HEK293 (cell line): ENCODE results near the gene HIBCH.

Experiments
- CTCF ChIA-PET: fragments of 350-600 bp; formaldehyde crosslinking; extraction: SDS; loops from one replicate; lab custom pipeline; 2021; ENCODE audit warnings: antibody characterized with exemption; lab: Yijun Ruan, JAX
- POLR2A ChIA-PET: fragments of 300-600 bp; formaldehyde crosslinking; extraction: SDS; loops from one replicate; lab custom pipeline; 2020; ENCODE audit warnings: antibody characterized with exemption, inconsistent platforms; lab: Yijun Ruan, JAX
- H3K27ac ChIP-seq: fragments of 200-500 bp; sonication (Bioruptor generic); 2 replicates; pipeline ENCODE4 v1.5.1; 2014; ENCODE audit warnings: low read depth, low read length, control low read depth, inconsistent platforms; ENCODE audit errors: extremely low read depth
- H3K36me3 ChIP-seq, 2 experiments: fragments of 200-500 bp in 1 of 2; sonication (Bioruptor generic) in 1 of 2; 1 replicate in 1 of 2; 2 replicates in 1 of 2; pipeline ENCODE4 v1.5.1; 2014 to 2017; ENCODE audit warnings: inconsistent platforms in 2 of 2, low read length in 2 of 2; ENCODE audit not compliant: control insufficient read depth in 2 of 2, insufficient read depth in 1 of 2
- H3K4me1 ChIP-seq: fragments of 200-500 bp; sonication (Bioruptor generic); 2 replicates; pipeline ENCODE4 v1.5.1; 2014; ENCODE audit warnings: mild to moderate bottlenecking, low read length, inconsistent platforms; ENCODE audit not compliant: control insufficient read depth, insufficient read depth
- H3K4me3 ChIP-seq: 2 replicates; pipeline ENCODE4 v1.5.1; 2011; ENCODE audit warnings: low read depth, mild to moderate bottlenecking, control low read depth, low read length, moderate library complexity
- H3K9me3 ChIP-seq: fragments of 200-500 bp; sonication (Bioruptor generic); 2 replicates; pipeline ENCODE4 v1.5.1; 2014; ENCODE audit warnings: low read depth, low read length, inconsistent platforms; ENCODE audit not compliant: control insufficient read depth, insufficient read depth
- BCL6B ChIP-seq: fragments of 450-650 bp; formaldehyde crosslinking; IDR thresholded peaks from 2 replicates; pipeline ENCODE4 v1.5.1; 2017; ENCODE audit warnings: missing biosample characterization, missing genetic modification characterization
- GLIS1 ChIP-seq: fragments of 450-650 bp; formaldehyde crosslinking; IDR thresholded peaks from 2 replicates; pipeline ENCODE4 v1.5.1; 2016; ENCODE audit warnings: missing biosample characterization, missing genetic modification characterization
- IKZF3 ChIP-seq: fragments of 450-650 bp; IDR thresholded peaks from 2 replicates; pipeline ENCODE4 v1.5.0; 2018; ENCODE audit warnings: missing biosample characterization, mild to moderate bottlenecking, missing genetic modification characterization, moderate library complexity
- KLF7 ChIP-seq: fragments of 450-650 bp; formaldehyde crosslinking; IDR thresholded peaks from 2 replicates; pipeline ENCODE4 v1.5.1; 2016; ENCODE audit warnings: missing biosample characterization, missing genetic modification characterization, borderline replicate concordance
- PATZ1 ChIP-seq: fragments of 450-650 bp; formaldehyde crosslinking; IDR thresholded peaks from 2 replicates; pipeline ENCODE4 v1.5.1; 2016; ENCODE audit warnings: missing biosample characterization, missing genetic modification characterization
- ZBTB26 ChIP-seq: fragments of 450-650 bp; formaldehyde crosslinking; optimal IDR thresholded peaks from 2 replicates; pipeline ENCODE3; 2016; ENCODE audit warnings: missing biosample characterization, mild to moderate bottlenecking, missing genetic modification characterization
- ZBTB6 ChIP-seq: fragments of 450-650 bp; formaldehyde crosslinking; IDR thresholded peaks from 2 replicates; pipeline ENCODE4 v1.5.1; 2017; ENCODE audit warnings: missing biosample characterization, missing genetic modification characterization
- ZBTB8A ChIP-seq: fragments of 450-650 bp; formaldehyde crosslinking; IDR thresholded peaks from 2 replicates; pipeline ENCODE4 v1.5.1; 2016; ENCODE audit warnings: missing biosample characterization, missing genetic modification characterization
- ZFP3 ChIP-seq: fragments of 450-650 bp; formaldehyde crosslinking; IDR thresholded peaks from 2 replicates; pipeline ENCODE4 v1.5.1; 2016; ENCODE audit warnings: low read depth, missing biosample characterization, missing genetic modification characterization
- ZFP69B ChIP-seq: fragments of 450-650 bp; formaldehyde crosslinking; IDR thresholded peaks from 2 replicates; pipeline ENCODE4 v1.5.1; 2016; ENCODE audit warnings: missing biosample characterization, missing genetic modification characterization
- ZNF157 ChIP-seq: fragments of 450-650 bp; formaldehyde crosslinking; IDR thresholded peaks from 2 replicates; pipeline ENCODE4 v1.5.1; 2016; ENCODE audit warnings: missing biosample characterization, missing genetic modification characterization
- ZNF211 ChIP-seq: fragments of 450-650 bp; formaldehyde crosslinking; IDR thresholded peaks from 2 replicates; pipeline ENCODE4 v1.5.1; 2016; ENCODE audit warnings: low read depth, missing biosample characterization, missing genetic modification characterization
- ZNF23 ChIP-seq: fragments of 450-650 bp; formaldehyde crosslinking; IDR thresholded peaks from 2 replicates; pipeline ENCODE4 v1.5.1; 2016; ENCODE audit warnings: missing biosample characterization, missing genetic modification characterization, borderline replicate concordance
- ZNF239 ChIP-seq: fragments of 450-650 bp; formaldehyde crosslinking; IDR thresholded peaks from 2 replicates; pipeline ENCODE4 v1.5.1; 2016; ENCODE audit warnings: missing biosample characterization, missing genetic modification characterization
- ZNF274 ChIP-seq, 2 experiments: fragments of 200-500 bp in 1 of 2; fragments of 450-650 bp in 1 of 2; sonication (Bioruptor generic) in 1 of 2; formaldehyde crosslinking in 1 of 2; IDR thresholded peaks; 2 replicates each; pipeline versions ENCODE4 v1.5.1 to v1.6.1; 2014 to 2016; ENCODE audit warnings: borderline replicate concordance in 1 of 2, inconsistent platforms in 1 of 2, low read length in 1 of 2, missing biosample characterization in 1 of 2, missing genetic modification characterization in 1 of 2
- ZNF280C ChIP-seq: fragments of 450-650 bp; formaldehyde crosslinking; IDR thresholded peaks from 2 replicates; pipeline ENCODE4 v1.5.1; 2016; ENCODE audit warnings: missing biosample characterization, missing genetic modification characterization
- ZNF311 ChIP-seq: fragments of 450-650 bp; formaldehyde crosslinking; IDR thresholded peaks from 2 replicates; pipeline ENCODE4 v1.5.1; 2017; ENCODE audit warnings: missing biosample characterization, missing genetic modification characterization, borderline replicate concordance
- ZNF423 ChIP-seq: fragments of 450-650 bp; formaldehyde crosslinking; IDR thresholded peaks from 2 replicates; pipeline ENCODE4 v1.5.1; 2016; ENCODE audit warnings: missing biosample characterization, missing genetic modification characterization
- ZNF555 ChIP-seq: fragments of 450-650 bp; formaldehyde crosslinking; conservative IDR thresholded peaks from 2 replicates; pipeline ENCODE4 v1.5.1; 2017; ENCODE audit warnings: missing biosample characterization, mild to moderate bottlenecking, missing genetic modification characterization, inconsistent platforms
- ZNF580 ChIP-seq: fragments of 450-650 bp; formaldehyde crosslinking; IDR thresholded peaks from 2 replicates; pipeline ENCODE4 v1.5.1; 2016; ENCODE audit warnings: missing biosample characterization, missing genetic modification characterization
- ZNF629 ChIP-seq: fragments of 450-650 bp; formaldehyde crosslinking; IDR thresholded peaks from 2 replicates; pipeline ENCODE4 v1.5.1; 2017; ENCODE audit warnings: missing biosample characterization, missing genetic modification characterization
- ZNF670 ChIP-seq: fragments of 450-650 bp; formaldehyde crosslinking; IDR thresholded peaks from 2 replicates; pipeline ENCODE4 v1.5.1; 2016; ENCODE audit warnings: missing biosample characterization, missing genetic modification characterization, low read depth
- ZNF768 ChIP-seq: fragments of 450-650 bp; formaldehyde crosslinking; IDR thresholded peaks from 2 replicates; pipeline ENCODE4 v1.5.1; 2018; ENCODE audit warnings: missing biosample characterization, mild to moderate bottlenecking, missing genetic modification characterization
- ZNF776 ChIP-seq: fragments of 450-650 bp; formaldehyde crosslinking; IDR thresholded peaks from 2 replicates; pipeline ENCODE4 v1.5.0; 2017; ENCODE audit warnings: missing biosample characterization, missing genetic modification characterization, borderline replicate concordance
- ZNF785 ChIP-seq: fragments of 450-650 bp; formaldehyde crosslinking; IDR thresholded peaks from 2 replicates; pipeline ENCODE4 v1.5.1; 2016; ENCODE audit warnings: missing biosample characterization, missing genetic modification characterization
- ZNF792 ChIP-seq: fragments of 450-650 bp; formaldehyde crosslinking; IDR thresholded peaks from 2 replicates; pipeline ENCODE4 v1.5.1; 2016; ENCODE audit warnings: missing biosample characterization, missing genetic modification characterization
- ZNF830 ChIP-seq: fragments of 450-650 bp; IDR thresholded peaks from 2 replicates; pipeline ENCODE4 v1.5.0; 2018; ENCODE audit warnings: missing biosample characterization, missing genetic modification characterization, low read depth, mild to moderate bottlenecking, moderate library complexity
- ZSCAN30 ChIP-seq: fragments of 450-650 bp; IDR thresholded peaks from 2 replicates; pipeline ENCODE4 v1.5.1; 2018; ENCODE audit warnings: missing biosample characterization, mild to moderate bottlenecking, missing genetic modification characterization, moderate library complexity

The HIBCH gene

GRCh38 chr2:190186238-190186637 lies 133.4 kb downstream of the HIBCH start:
- H3K9me3 ChIP-seq: no peaks in the 10 kb centered on the region
- no peak overlapping the region for H3K27ac ChIP-seq
- CTCF ChIA-PET: no interaction called here
- no peaks in the 10 kb centered on the region for H3K4me1 ChIP-seq
- peaks cover 0 to 3% of the 10 kb centered on the region in 2 experiments; a peak in 1 of 3 replicates for H3K36me3 ChIP-seq
- no peak overlapping the region for H3K4me3 ChIP-seq
- POLR2A ChIA-PET: no interaction called here
- TF ChIP-seq ZNF311 (tag by site-specific recombination): no peak
- no peak for TF ChIP-seq ZNF555
- TF ChIP-seq ZNF670 (tag by site-specific recombination): no peak
- TF ChIP-seq ZNF274 (IDR thresholded peaks at IDR 0.05; ENCODE audit: low read length): no peak
- TF ChIP-seq ZNF274 (tag by site-specific recombination; IDR thresholded peaks at IDR 0.05; ENCODE audit: borderline replicate concordance): no peak
- no peak for TF ChIP-seq ZNF423 (tag by site-specific recombination)
- no peak for TF ChIP-seq ZNF629 (tag by site-specific recombination)
- no peak for TF ChIP-seq ZFP69B (tag by site-specific recombination)
- TF ChIP-seq ZNF239: no peak
- no peak for TF ChIP-seq ZNF768 (tag by site-specific recombination)
- no peak for TF ChIP-seq ZNF580
- TF ChIP-seq ZBTB26 (tag by site-specific recombination): no peak
- no peak for TF ChIP-seq ZNF830

GRCh38 chr2:190185380-190185779 lies 134.2 kb downstream of the HIBCH start:
- no peak for TF ChIP-seq ZBTB8A (tag by site-specific recombination)
- TF ChIP-seq PATZ1 (tag by site-specific recombination): no peak
- no peak for TF ChIP-seq IKZF3
- TF ChIP-seq BCL6B (tag by site-specific recombination): no peak
- TF ChIP-seq ZNF776 (tag by site-specific recombination): no peak
- TF ChIP-seq ZNF785 (tag by site-specific recombination): no peak
- no peak for TF ChIP-seq ZNF157 (tag by site-specific recombination)
- TF ChIP-seq ZNF792 (tag by site-specific recombination): no peak
- TF ChIP-seq ZSCAN30: no peak
- no peak for TF ChIP-seq ZFP3
- no peak for TF ChIP-seq ZNF211 (tag by site-specific recombination)
- TF ChIP-seq KLF7: no peak
- TF ChIP-seq ZBTB6 (tag by site-specific recombination): no peak
- TF ChIP-seq GLIS1 (tag by site-specific recombination): no peak
- no peak for TF ChIP-seq ZNF280C
- TF ChIP-seq ZNF23 (tag by site-specific recombination): no peak
- CTCF ChIA-PET: no interaction called here
- H3K4me1 ChIP-seq: no peaks in the 10 kb centered on the region
- no peaks in the 10 kb centered on the region for H3K9me3 ChIP-seq
- H3K36me3 ChIP-seq: peaks cover 0 to 3% of the 10 kb centered on the region in 2 experiments; a peak in 1 of 3 replicates
- POLR2A ChIA-PET: no interaction called here
- H3K4me3 ChIP-seq: no peak overlapping the region
- no peak overlapping the region for H3K27ac ChIP-seq
